Mesendoderm (in vitro differentiated cells): ENCODE data around the gene ARHGEF26.

ENCODE experiments used
- DNase-seq: peaks from one replicate; pipeline ENCODE4 v3.0.0; 2013
- H2AK5ac ChIP-seq: 2 replicates; pipeline ENCODE4 v1.6.1; 2013; ENCODE audit warnings: low read length, inconsistent platforms
- H2BK120ac ChIP-seq: 2 replicates; pipeline ENCODE4 v1.6.1; 2013; ENCODE audit warnings: low read depth, mild to moderate bottlenecking, low read length, moderate library complexity, mixed read lengths
- H2BK15ac ChIP-seq: replicated peaks from 2 replicates; pipeline ENCODE4 v1.6.1; 2013; ENCODE audit warnings: low read depth, mild to moderate bottlenecking, moderate library complexity
- H2BK5ac ChIP-seq: 2 replicates; pipeline ENCODE4 v1.6.1; 2013; ENCODE audit warnings: low read length, inconsistent platforms
- H3K18ac ChIP-seq: 2 replicates; pipeline ENCODE4 v1.6.1; 2013; ENCODE audit warnings: mild to moderate bottlenecking, low read length, mixed read lengths
- H3K23ac ChIP-seq: one replicate; pipeline ENCODE4 v1.6.1; 2013; ENCODE audit warnings: low read length
- H3K27ac ChIP-seq: 2 replicates; pipeline ENCODE4 v1.5.1; 2013; ENCODE audit warnings: low read depth, mild to moderate bottlenecking, inconsistent platforms, low read length, moderate library complexity
- H3K27me3 ChIP-seq: 2 replicates; pipeline ENCODE4 v1.6.1; 2013; ENCODE audit warnings: low read length, control low read depth, mild to moderate bottlenecking, inconsistent platforms; ENCODE audit not compliant: insufficient read depth, poor library complexity
- H3K36me3 ChIP-seq: 2 replicates; pipeline ENCODE4 v1.6.1; 2013; ENCODE audit warnings: low read length, inconsistent platforms; ENCODE audit not compliant: control insufficient read depth, insufficient read depth
- H3K4ac ChIP-seq: one replicate; pipeline ENCODE4 v1.6.1; 2013; ENCODE audit warnings: low read depth, mild to moderate bottlenecking, low read length, moderate library complexity
- H3K4me1 ChIP-seq: 2 replicates; pipeline ENCODE4 v1.6.1; 2013; ENCODE audit warnings: low read depth, low read length, inconsistent platforms; ENCODE audit not compliant: control insufficient read depth
- H3K4me2 ChIP-seq: 2 replicates; pipeline ENCODE4 v1.6.1; 2013; ENCODE audit warnings: low read length
- H3K4me3 ChIP-seq: 2 replicates; pipeline ENCODE4 v1.5.1; 2013; ENCODE audit warnings: mild to moderate bottlenecking, low read length
- H3K56ac ChIP-seq: one replicate; pipeline ENCODE4 v1.6.1; 2013; ENCODE audit warnings: low read length
- H3K79me1 ChIP-seq: 2 replicates; pipeline ENCODE4 v1.6.1; 2013; ENCODE audit warnings: low read length, inconsistent platforms
- H3K79me2 ChIP-seq: 2 replicates; pipeline ENCODE4 v1.6.1; 2013; ENCODE audit warnings: mild to moderate bottlenecking, low read length; ENCODE audit not compliant: control insufficient read depth, insufficient read depth
- H3K9ac ChIP-seq: 2 replicates; pipeline ENCODE4 v1.6.1; 2013; ENCODE audit warnings: low read length, inconsistent platforms
- H4K5ac ChIP-seq: one replicate; pipeline ENCODE4 v1.6.1; 2013; ENCODE audit warnings: low read length
- H4K8ac ChIP-seq: one replicate; pipeline ENCODE4 v1.6.1; 2013; ENCODE audit warnings: low read depth, mild to moderate bottlenecking, control low read depth, low read length, moderate library complexity
- WGBS: extraction: QIAGEN DNeasy Blood & Tissue Kit; methylation state at CpG from one replicate; pipeline ENCODE4 v1.1.7; 2013; ENCODE audit warnings: low lambda C conversion rate, missing lambda C conversion rate; ENCODE audit not compliant: insufficient coverage; ENCODE audit errors: extremely low coverage; 5-methylcytosine and 5-hydroxymethylcytosine counted together

Gene ARHGEF26

DNA sequence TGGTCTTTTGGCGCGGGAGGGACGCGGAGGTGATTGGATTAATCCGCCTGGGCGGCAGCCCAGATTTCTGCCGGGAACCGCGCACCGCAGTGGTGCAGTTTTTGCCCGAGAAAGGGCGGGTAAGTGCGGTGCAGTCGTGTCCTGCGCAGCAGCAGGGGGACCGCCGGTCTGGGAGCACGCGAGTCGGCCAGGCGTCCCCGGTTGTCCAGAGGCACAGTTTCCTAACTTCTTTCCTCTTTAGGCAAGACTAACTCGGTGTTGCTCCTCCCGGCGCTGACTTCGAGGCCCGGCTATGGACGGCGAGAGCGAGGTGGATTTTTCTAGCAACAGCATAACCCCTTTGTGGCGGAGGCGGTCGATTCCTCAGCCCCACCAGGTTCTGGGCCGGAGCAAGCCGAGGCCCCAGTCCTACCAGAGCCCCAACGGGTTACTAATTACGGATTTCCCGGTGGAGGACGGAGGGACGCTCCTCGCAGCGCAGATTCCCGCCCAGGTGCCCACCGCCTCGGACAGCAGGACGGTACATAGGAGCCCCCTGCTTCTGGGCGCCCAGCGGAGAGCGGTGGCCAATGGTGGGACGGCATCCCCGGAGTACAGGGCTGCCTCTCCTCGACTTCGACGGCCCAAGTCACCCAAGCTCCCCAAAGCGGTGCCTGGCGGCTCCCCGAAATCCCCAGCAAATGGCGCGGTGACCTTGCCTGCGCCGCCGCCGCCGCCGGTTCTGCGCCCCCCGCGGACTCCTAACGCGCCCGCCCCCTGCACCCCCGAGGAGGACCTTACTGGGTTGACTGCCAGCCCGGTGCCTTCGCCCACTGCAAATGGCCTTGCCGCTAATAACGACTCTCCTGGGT lies 736 bp downstream of the ARHGEF26 start:
- peak; percentile 57 for DNase-seq
- peak overlapping the region; percentile 97 for H3K4me2 ChIP-seq
- H3K56ac ChIP-seq, result peak overlapping the region; percentile 87
- H3K4me1 ChIP-seq, result no peaks in the 10 kb centered on the region
- no peaks in the 10 kb centered on the region for H3K36me3 ChIP-seq
- H3K23ac ChIP-seq, result peak overlapping the region; percentile 35
- H3K4ac ChIP-seq, result peak overlapping the region; percentile 75
- H2BK15ac ChIP-seq, result no peak overlapping the region
- H4K5ac ChIP-seq, result no peak overlapping the region
- no peak overlapping the region for H3K27ac ChIP-seq
- H2BK120ac ChIP-seq, result no peak overlapping the region
- WGBS, result no CpG with 5 or more reads among the region's 76 CpGs
- no peak overlapping the region for H2AK5ac ChIP-seq
- peak overlapping the region; percentile 81 for H3K4me3 ChIP-seq
- no peaks in the 10 kb centered on the region for H3K79me1 ChIP-seq
- peak overlapping the region; percentile 87 for H3K9ac ChIP-seq
- no peak overlapping the region for H2BK5ac ChIP-seq
- H4K8ac ChIP-seq, result no peak overlapping the region
- no peaks in the 10 kb centered on the region for H3K79me2 ChIP-seq
- no peaks in the 10 kb centered on the region for H3K27me3 ChIP-seq
- no peak overlapping the region for H3K18ac ChIP-seq

DNA sequence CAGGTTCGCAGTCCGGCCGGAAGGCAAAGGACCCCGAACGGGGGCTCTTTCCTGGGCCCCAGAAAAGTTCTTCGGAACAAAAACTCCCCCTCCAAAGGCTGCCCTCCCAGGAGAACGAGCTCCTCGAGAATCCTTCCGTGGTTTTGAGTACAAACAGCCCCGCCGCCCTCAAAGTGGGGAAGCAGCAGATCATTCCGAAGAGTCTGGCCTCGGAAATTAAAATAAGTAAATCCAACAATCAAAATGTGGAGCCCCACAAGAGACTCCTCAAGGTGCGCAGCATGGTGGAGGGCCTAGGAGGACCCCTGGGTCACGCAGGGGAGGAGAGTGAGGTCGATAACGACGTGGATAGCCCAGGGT lies 1.3 kb downstream of the ARHGEF26 start:
- H3K18ac ChIP-seq, result no peak overlapping the region
- peak overlapping the region; percentile 97 for H3K4me2 ChIP-seq
- no peaks in the 10 kb centered on the region for H3K27me3 ChIP-seq
- peak overlapping the region; percentile 87 for H3K9ac ChIP-seq
- H3K4me1 ChIP-seq, result no peaks in the 10 kb centered on the region
- H2AK5ac ChIP-seq, result no peak overlapping the region
- H3K27ac ChIP-seq, result no peak overlapping the region
- WGBS, result no CpG with 5 or more reads among the region's 18 CpGs
- H3K79me1 ChIP-seq, result no peaks in the 10 kb centered on the region
- no peak overlapping the region for H3K4ac ChIP-seq
- H2BK15ac ChIP-seq, result no peak overlapping the region
- no peak overlapping the region for H2BK120ac ChIP-seq
- peak overlapping the region; percentile 66 for H3K4me3 ChIP-seq
- H3K56ac ChIP-seq, result peak overlapping the region; percentile 87
- H2BK5ac ChIP-seq, result no peak overlapping the region
- DNase-seq, result no peak
- H3K36me3 ChIP-seq, result no peaks in the 10 kb centered on the region
- H4K5ac ChIP-seq, result no peak overlapping the region
- no peaks in the 10 kb centered on the region for H3K79me2 ChIP-seq
- H4K8ac ChIP-seq, result no peak overlapping the region
- peak overlapping the region; percentile 59 for H3K23ac ChIP-seq

DNA sequence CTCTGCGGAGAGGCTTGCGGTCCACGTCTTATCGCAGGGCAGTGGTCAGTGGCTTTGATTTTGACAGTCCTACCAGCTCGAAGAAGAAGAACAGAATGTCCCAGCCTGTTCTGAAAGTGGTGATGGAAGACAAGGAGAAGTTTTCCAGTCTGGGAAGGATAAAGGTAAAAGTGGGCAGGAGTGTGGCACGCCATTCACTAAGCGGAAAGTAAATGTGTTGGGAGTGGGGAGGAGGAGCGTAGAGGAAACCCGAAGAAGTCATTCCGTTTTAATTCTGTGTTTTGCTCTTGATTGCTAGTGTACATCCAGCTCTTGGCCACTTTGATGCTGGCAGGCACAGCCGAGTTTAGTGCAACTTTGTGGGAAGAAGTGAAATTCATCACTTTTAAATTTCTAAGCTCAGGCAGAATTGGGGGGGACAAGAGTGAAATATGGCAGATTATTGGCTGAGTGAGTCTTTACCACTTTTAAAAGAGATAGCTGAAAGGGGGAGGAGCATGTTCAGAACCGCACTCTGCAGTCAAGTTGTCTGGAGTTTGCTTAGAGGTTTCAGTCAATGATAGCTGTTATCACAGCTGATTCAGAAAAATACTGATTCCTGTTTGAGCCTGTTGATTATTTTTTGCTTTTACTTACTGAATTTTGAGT lies 1.8 kb downstream of the ARHGEF26 start:
- H2AK5ac ChIP-seq, result no peak overlapping the region
- H3K23ac ChIP-seq, result peak overlapping the region; percentile 59
- no peak overlapping the region for H3K4ac ChIP-seq
- H3K56ac ChIP-seq, result peak overlapping the region; percentile 79
- no peaks in the 10 kb centered on the region for H3K36me3 ChIP-seq
- H3K4me3 ChIP-seq, result peak overlapping the region; percentile 66
- H4K8ac ChIP-seq, result no peak overlapping the region
- H3K79me2 ChIP-seq, result no peaks in the 10 kb centered on the region
- H3K27ac ChIP-seq, result no peak overlapping the region
- DNase-seq, result peak; percentile 27
- H3K79me1 ChIP-seq, result no peaks in the 10 kb centered on the region
- peak overlapping the region; percentile 87 for H3K9ac ChIP-seq
- H4K5ac ChIP-seq, result no peak overlapping the region
- H2BK120ac ChIP-seq, result no peak overlapping the region
- H3K4me2 ChIP-seq, result peak overlapping the region; percentile 97
- H3K27me3 ChIP-seq, result no peaks in the 10 kb centered on the region
- H3K4me1 ChIP-seq, result no peaks in the 10 kb centered on the region
- H2BK5ac ChIP-seq, result no peak overlapping the region
- WGBS, result no CpG with 5 or more reads among the region's 12 CpGs
- H3K18ac ChIP-seq, result no peak overlapping the region
- H2BK15ac ChIP-seq, result no peak overlapping the region

DNA sequence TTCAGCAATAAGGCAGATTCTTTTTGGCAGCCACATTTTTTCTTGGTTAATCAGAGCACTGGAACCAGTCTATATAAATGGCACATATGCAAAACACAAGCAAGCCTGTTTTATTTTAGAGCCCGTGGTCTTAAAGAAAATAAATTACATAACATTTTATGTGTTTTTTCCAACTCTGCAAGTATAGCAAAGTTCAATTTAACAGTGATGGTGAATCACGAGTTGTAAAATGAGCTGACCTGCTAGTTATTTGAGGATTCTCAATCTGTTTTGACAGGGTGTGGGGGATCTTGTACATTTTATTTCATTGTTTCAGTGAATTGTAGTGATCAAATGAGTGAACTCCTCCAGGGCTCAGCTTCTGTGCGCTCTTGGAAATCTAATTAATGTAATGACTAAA lies 2.7 kb downstream of the ARHGEF26 start:
- Histone ChIP-seq H3K9ac (no peak overlapping the region), H3K18ac (no peak overlapping the region), H2AK5ac (no peak overlapping the region), H3K36me3 (no peaks in the 10 kb centered on the region), H2BK120ac (no peak overlapping the region), H4K8ac (no peak overlapping the region), H4K5ac (no peak overlapping the region), H3K4me3 (no peak overlapping the region), H3K4ac (no peak overlapping the region), H3K79me1 (no peaks in the 10 kb centered on the region), H2BK15ac (no peak overlapping the region), H3K4me1 (no peaks in the 10 kb centered on the region), H3K79me2 (no peaks in the 10 kb centered on the region), H3K56ac (no peak overlapping the region), H3K27ac (no peak overlapping the region), H3K27me3 (no peaks in the 10 kb centered on the region), H2BK5ac (no peak overlapping the region), H3K4me2 (no peak overlapping the region), H3K23ac (no peak overlapping the region)
- no CpG with 5 or more reads among the region's 3 CpGs for WGBS
- DNase-seq, result no peak

DNA sequence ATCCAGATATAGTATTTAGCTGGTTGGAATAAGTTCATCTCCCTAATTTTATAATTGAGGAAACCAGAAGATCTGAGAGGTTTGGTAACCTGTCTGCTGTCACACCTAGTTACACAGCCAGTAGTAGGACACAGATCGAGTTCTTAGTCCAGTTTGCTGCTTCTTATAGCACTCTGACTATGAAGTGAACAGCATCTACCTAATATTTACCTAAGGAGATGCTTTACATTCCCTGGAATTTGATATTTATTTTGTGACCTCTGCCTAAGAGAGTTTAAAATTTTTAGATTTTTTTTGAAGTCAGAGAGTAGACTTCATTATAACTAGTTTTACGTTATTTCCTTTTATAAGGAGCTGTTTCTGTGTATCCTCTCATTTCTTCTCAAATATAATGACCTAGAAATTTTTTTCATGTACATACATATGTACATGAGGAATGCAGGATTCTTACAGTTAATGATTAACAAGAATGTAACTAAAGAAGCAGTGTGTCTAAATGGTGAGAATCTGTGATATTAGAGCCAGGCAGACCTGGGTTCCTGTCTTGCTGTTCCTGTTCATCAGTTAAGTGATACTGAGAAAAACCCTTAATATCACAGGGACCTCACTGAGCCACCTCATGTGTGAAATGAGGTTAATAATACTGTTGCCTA lies 4.3 kb downstream of the ARHGEF26 start:
- Histone ChIP-seq H3K9ac (no peak overlapping the region), H3K56ac (no peak overlapping the region), H2BK15ac (no peak overlapping the region), H3K23ac (no peak overlapping the region), H3K36me3 (no peaks in the 10 kb centered on the region), H3K4me1 (no peaks in the 10 kb centered on the region), H2AK5ac (no peak overlapping the region), H2BK5ac (no peak overlapping the region), H3K27ac (no peak overlapping the region), H3K18ac (no peak overlapping the region), H3K79me1 (no peaks in the 10 kb centered on the region), H3K79me2 (no peaks in the 10 kb centered on the region), H4K8ac (no peak overlapping the region), H3K27me3 (no peaks in the 10 kb centered on the region), H3K4me2 (no peak overlapping the region), H2BK120ac (no peak overlapping the region), H3K4me3 (no peak overlapping the region), H3K4ac (no peak overlapping the region), H4K5ac (no peak overlapping the region)
- WGBS, result no CpG with 5 or more reads among the region's 2 CpGs
- DNase-seq, result no peak
